ENCODE data around the gene WNT3. TPM values are rescaled to one million over a fixed set of nuclear protein-coding genes. Genes with fewer than 3 reads are reported as not detected.

WNT3 gene
- total and polyA plus RNA-seq, 4 donors, result 0.74 to 2.9 (median 1.4) TPM

- no peak for DNase-seq
- no peak for ATAC-seq (ENCODE audit: insufficient read depth, low FRiP score)
- WGBS, 2 donors, result 14 to 23% methylated on average over 8 of the region's 8 CpGs
Measured at GRCh38 chr17:46865100-46865499, 46.6 kb upstream of the WNT3 start.

GRCh38 chr17:46863383-46864121 is 45.1 kb upstream of the WNT3 start:
- ATAC-seq (ENCODE audit: insufficient read depth, low FRiP score) (no peak), DNase-seq (no peak)
- Histone ChIP-seq H3K36me3 (ENCODE audit: control insufficient read depth in 4 of 4, insufficient read depth in 4 of 4, low read length in 4 of 4) (no peaks in the 10 kb centered on the region), H3K9me3 (ENCODE audit: control insufficient read depth in 4 of 4, insufficient read depth in 3 of 4, low read length in 3 of 4) (no peaks in the 10 kb centered on the region), H3K4me3 (no peak overlapping the region), H3K27me3 (ENCODE audit: control insufficient read depth in 3 of 3, insufficient read depth in 3 of 3, low read length in 2 of 3) (peaks cover 0 to 3% (median 0%) of the 10 kb centered on the region in 3 donors), H3K9ac (ENCODE audit: insufficient read depth in 1 of 2, low read length in 2 of 2) (no peak overlapping the region), H3K4me1 (ENCODE audit: control insufficient read depth in 5 of 5, insufficient read depth in 5 of 5, low read length in 5 of 5) (no peaks in the 10 kb centered on the region), H3K27ac (ENCODE audit: low read depth in 1 of 2, low read length in 1 of 2) (no peak overlapping the region)
- WGBS, 2 donors, result 81 to 86% methylated on average over 8 of the region's 8 CpGs
- TF ChIP-seq CTCF (IDR thresholded peaks at IDR 0.05; ENCODE audit: control extremely low read depth, extremely low read depth), result no peak

More at GRCh38 chr17:46865100-46865499, 46.6 kb upstream of the WNT3 start:
- H3K4me3 ChIP-seq, result no peak overlapping the region
- H3K27me3 ChIP-seq (ENCODE audit: control insufficient read depth in 3 of 3, insufficient read depth in 3 of 3, low read length in 2 of 3), result peaks cover 0 to 3% (median 0%) of the 10 kb centered on the region in 3 donors
- H3K4me1 ChIP-seq (ENCODE audit: control insufficient read depth in 5 of 5, insufficient read depth in 5 of 5, low read length in 5 of 5), result no peaks in the 10 kb centered on the region
- no peak overlapping the region for H3K27ac ChIP-seq (ENCODE audit: low read depth in 1 of 2, low read length in 1 of 2)
- no peaks in the 10 kb centered on the region for H3K36me3 ChIP-seq (ENCODE audit: control insufficient read depth in 4 of 4, insufficient read depth in 4 of 4, low read length in 4 of 4)
- no peak overlapping the region for H3K9ac ChIP-seq (ENCODE audit: insufficient read depth in 1 of 2, low read length in 2 of 2)
- no peaks in the 10 kb centered on the region for H3K9me3 ChIP-seq (ENCODE audit: control insufficient read depth in 4 of 4, insufficient read depth in 3 of 4, low read length in 3 of 4)
- TF ChIP-seq CTCF (IDR thresholded peaks at IDR 0.05; ENCODE audit: control extremely low read depth, extremely low read depth), result no peak

GRCh38 chr17:46862949-46863348 is 44.5 kb upstream of the WNT3 start:
- Histone ChIP-seq H3K9ac (ENCODE audit: insufficient read depth in 1 of 2, low read length in 2 of 2) (no peak overlapping the region), H3K9me3 (ENCODE audit: control insufficient read depth in 4 of 4, insufficient read depth in 3 of 4, low read length in 3 of 4) (no peaks in the 10 kb centered on the region), H3K27me3 (ENCODE audit: control insufficient read depth in 3 of 3, insufficient read depth in 3 of 3, low read length in 2 of 3) (peaks cover 0 to 3% (median 0%) of the 10 kb centered on the region in 3 donors), H3K27ac (ENCODE audit: low read depth in 1 of 2, low read length in 1 of 2) (no peak overlapping the region), H3K4me3 (no peak overlapping the region), H3K36me3 (ENCODE audit: control insufficient read depth in 4 of 4, insufficient read depth in 4 of 4, low read length in 4 of 4) (no peaks in the 10 kb centered on the region), H3K4me1 (ENCODE audit: control insufficient read depth in 5 of 5, insufficient read depth in 5 of 5, low read length in 5 of 5) (no peaks in the 10 kb centered on the region)
- TF ChIP-seq CTCF (IDR thresholded peaks at IDR 0.05; ENCODE audit: control extremely low read depth, extremely low read depth), result no peak
- WGBS, 2 donors, result 45 to 59% methylated on average over 13 of the region's 13 CpGs
- ATAC-seq (ENCODE audit: insufficient read depth, low FRiP score) (no peak), DNase-seq (no peak)
